HepG2 (cell line): ENCODE data around the gene MPV17L. TPM values are rescaled to one million over a fixed set of nuclear protein-coding genes. Genes with fewer than 3 reads are reported as not detected.
A peak's percentile ranks its signal among the peaks of the same experiment; 100 is the strongest.

Experiments used
- BRF2 ChIP-seq: sonication (generic); formaldehyde crosslinking; IDR thresholded peaks from 2 replicates; pipeline ENCODE4 v1.8.1; 2022; ENCODE audit warnings: mild to moderate bottlenecking, missing genetic modification reagents
- CREBL2 ChIP-seq: sonication (generic); formaldehyde crosslinking; IDR thresholded peaks from 2 replicates; pipeline ENCODE4 v1.8.1; 2023; ENCODE audit warnings: missing genetic modification reagents, mild to moderate bottlenecking, borderline replicate concordance
- GMEB1 ChIP-seq: sonication (generic); formaldehyde crosslinking; IDR thresholded peaks from 2 replicates; pipeline ENCODE4 v1.5.1; 2020; ENCODE audit warnings: missing genetic modification reagents, mild to moderate bottlenecking, borderline replicate concordance
- HOMEZ ChIP-seq: IDR thresholded peaks from 2 replicates; pipeline ENCODE4 v1.6.1; 2016; ENCODE audit warnings: low read depth
- MTF1 ChIP-seq: sonication (generic); formaldehyde crosslinking; IDR thresholded peaks from 2 replicates; pipeline ENCODE4 v1.5.0; 2020; ENCODE audit warnings: missing genetic modification reagents
- SMC3 ChIP-seq: IDR thresholded peaks from 2 replicates; pipeline ENCODE4 v1.6.1; 2011; ENCODE audit warnings: low read length, improper control_type of control experiment
- TIGD3 ChIP-seq: sonication (generic); formaldehyde crosslinking; IDR thresholded peaks from 2 replicates; pipeline ENCODE4 v1.5.1; 2020; ENCODE audit warnings: mild to moderate bottlenecking, missing genetic modification reagents, borderline replicate concordance
- TOPORS ChIP-seq: sonication (generic); formaldehyde crosslinking; IDR thresholded peaks from 2 replicates; pipeline ENCODE4 v1.8.0; 2023; ENCODE audit warnings: mild to moderate bottlenecking, missing genetic modification reagents
- ZBTB34 ChIP-seq: sonication (generic); formaldehyde crosslinking; IDR thresholded peaks from 2 replicates; pipeline ENCODE4 v1.8.0; 2022; ENCODE audit warnings: mild to moderate bottlenecking, missing genetic modification reagents
- ZMYM3 ChIP-seq: sonication (generic); formaldehyde crosslinking; IDR thresholded peaks from 2 replicates; pipeline ENCODE4 v1.5.1; 2020; ENCODE audit warnings: mild to moderate bottlenecking, missing genetic modification reagents
- ZNF235 ChIP-seq: sonication (generic); formaldehyde crosslinking; IDR thresholded peaks from 2 replicates; pipeline ENCODE4 v1.8.1; 2023; ENCODE audit warnings: mild to moderate bottlenecking, missing genetic modification reagents, borderline replicate concordance
- ZNF24 ChIP-seq: fragments of 450-650 bp; IDR thresholded peaks from 2 replicates; pipeline ENCODE4 v1.6.1; 2017; ENCODE audit warnings: antibody characterized with exemption, mild to moderate bottlenecking
- ZNF274 ChIP-seq: sonication (generic); formaldehyde crosslinking; IDR thresholded peaks from 2 replicates; pipeline ENCODE4 v1.5.1; 2020; ENCODE audit warnings: mild to moderate bottlenecking, missing genetic modification reagents
- ZNF496 ChIP-seq: sonication (generic); formaldehyde crosslinking; IDR thresholded peaks from 2 replicates; pipeline ENCODE4 v1.8.1; 2023; ENCODE audit warnings: mild to moderate bottlenecking, moderate library complexity, missing genetic modification reagents; ENCODE audit not compliant: insufficient replicate concordance
- ZNF576 ChIP-seq: sonication (generic); formaldehyde crosslinking; IDR thresholded peaks from 2 replicates; pipeline ENCODE4 v1.4.0; 2020; ENCODE audit warnings: mild to moderate bottlenecking, missing genetic modification reagents
- ZNF644 ChIP-seq: IDR thresholded peaks from 2 replicates; pipeline ENCODE4 v1.6.1; 2016; ENCODE audit warnings: low read depth
- ZNF780A ChIP-seq: sonication (generic); formaldehyde crosslinking; IDR thresholded peaks from 2 replicates; pipeline ENCODE4 v1.8.0; 2022; ENCODE audit warnings: mild to moderate bottlenecking, missing genetic modification reagents, moderate library complexity
- ZNF782 ChIP-seq: sonication (generic); formaldehyde crosslinking; IDR thresholded peaks from 2 replicates; pipeline ENCODE4 v1.4.0; 2020; ENCODE audit warnings: missing genetic modification reagents, mild to moderate bottlenecking, borderline replicate concordance
- ZSCAN5A ChIP-seq: sonication (generic); formaldehyde crosslinking; IDR thresholded peaks from 2 replicates; pipeline ENCODE4 v1.8.0; 2022; ENCODE audit warnings: mild to moderate bottlenecking, missing genetic modification reagents, borderline replicate concordance
- polyA plus RNA-seq, 8 experiments: library from polyadenylated mRNA; depleted of rRNA in 3 of 8; stranded (reverse) in 7 of 8; unstranded in 1 of 8; fragments of >200 nt; fragmentation: Illumina TruSeq in 4 of 8; extraction: Trizol in 4 of 8; gene quantifications; 2 replicates each; pipeline versions ENCODE4 v1.2.1 to v1.2.3, GENCODE V29; 2011 to 2016; ENCODE audit warnings: low read depth in 4 of 8, missing spikeins in 1 of 8, mixed read lengths in 1 of 8; ENCODE audit not compliant: insufficient read depth in 1 of 8
- total RNA-seq, 5 experiments: library from RNA; depleted of rRNA; stranded (reverse); fragments of >200 nt; fragmentation: Illumina TruSeq; extraction: Trizol; gene quantifications; 2 replicates each; pipeline ENCODE4 v1.2.3, GENCODE V29; 2016; ENCODE audit warnings: low read depth in 1 of 5

MPV17L gene
- total and polyA plus RNA-seq, 2 of the 13 experiments (the other 11 are each of a cell fraction or from before 2014, with no cell fraction given): 34.7 to 63.8 TPM

- no peak for TF ChIP-seq MTF1
- peak; percentile 57; the same call in 1 of the 2 replicates for TF ChIP-seq BRF2 (CRISPR knock-in tag)
- no peak for TF ChIP-seq ZNF780A
- no peak for TF ChIP-seq CREBL2 (CRISPR knock-in tag)
- TF ChIP-seq TIGD3: peak; percentile 36; the same call in 1 of the 2 replicates
- peak; percentile 66; the same call in 1 of the 2 replicates for TF ChIP-seq GMEB1
- no peak for TF ChIP-seq ZNF576
- peak; percentile 90 for TF ChIP-seq ZNF644 (CRISPR knock-in tag)
- no peak for TF ChIP-seq ZNF24
- TF ChIP-seq SMC3: peak; percentile 30; the same call in 1 of the 2 replicates
- peak; percentile 70; the same call in 1 of the 2 replicates for TF ChIP-seq HOMEZ (CRISPR knock-in tag)
- TF ChIP-seq ZBTB34 (CRISPR knock-in tag): peak; percentile 82; the same call in 1 of the 2 replicates
- TF ChIP-seq ZNF274 (CRISPR knock-in tag): peak; percentile 66; the same call in 1 of the 2 replicates
- TF ChIP-seq ZSCAN5A (CRISPR knock-in tag): peak; percentile 89
- TF ChIP-seq ZMYM3 (CRISPR knock-in tag): peak; percentile 94
- peak; percentile 41; the same call in 1 of the 2 replicates for TF ChIP-seq ZNF782
- peak; percentile 18; the same call in 1 of the 2 replicates for TF ChIP-seq TOPORS (CRISPR knock-in tag)
- no peak; the same call in 1 of the 2 replicates for TF ChIP-seq ZNF235 (CRISPR knock-in tag)
- TF ChIP-seq ZNF496: no peak
These were observed 3.2 kb downstream of the MPV17L start (continued) for GRCh38 chr16:15398618-15399316.
